GM18517 (cell line): ENCODE data around the gene MPP7.

Experiments
- ATAC-seq: cut with Tn5 transposase; IDR thresholded peaks from one replicate; pipeline ENCODE4 v1.9.1; 2021; ENCODE audit warnings: mild to moderate bottlenecking, moderate library complexity; ENCODE audit not compliant: unreplicated experiment

MPP7 gene

DNA sequence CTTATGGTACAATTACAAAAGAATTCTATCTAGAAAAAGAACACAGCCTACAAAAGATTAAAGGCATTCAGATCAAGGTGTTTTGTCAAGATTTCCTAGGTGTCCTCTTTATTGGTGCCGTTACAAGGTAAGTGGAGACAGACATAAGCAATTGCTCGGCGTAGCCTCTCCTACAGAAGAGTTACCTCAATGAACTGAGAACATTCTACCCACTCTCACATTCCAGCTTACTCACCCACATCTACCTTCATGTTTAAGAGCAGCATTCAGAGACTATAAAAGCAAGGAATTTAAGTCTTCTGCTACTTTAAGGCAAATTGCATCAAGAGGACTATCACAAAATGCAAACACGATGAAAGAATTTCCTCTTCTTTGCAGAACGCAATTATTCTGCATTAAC lies 29.5 kb downstream of the MPP7 start:
- ATAC-seq = no peak

DNA sequence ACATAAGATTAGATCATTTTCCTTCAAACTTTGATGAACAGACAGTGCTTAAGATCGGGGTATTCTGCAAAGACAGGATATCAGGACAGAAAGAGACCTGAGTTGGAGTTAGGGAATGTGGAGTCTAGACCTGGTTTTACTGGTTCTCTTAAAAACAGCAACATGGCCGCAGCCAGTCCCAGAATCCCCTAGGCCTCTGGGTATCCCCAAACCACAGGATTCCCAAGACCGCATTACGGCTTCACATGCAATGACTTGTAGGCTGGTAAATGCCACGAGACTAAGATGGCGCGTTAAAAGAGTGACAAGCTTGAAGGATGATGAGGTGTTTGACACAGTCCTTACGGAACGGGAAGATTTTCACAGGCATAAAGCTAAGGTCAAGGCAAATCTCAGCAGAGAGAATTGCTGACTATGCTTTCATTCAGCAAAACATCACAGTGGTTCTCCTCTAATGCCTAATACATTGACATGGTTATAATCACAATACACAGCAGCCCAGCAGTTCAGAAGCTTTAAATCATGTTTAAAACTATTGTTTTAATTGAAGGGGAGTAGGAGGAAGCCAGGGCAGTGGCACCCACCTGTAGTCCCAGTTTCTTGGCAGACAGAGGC lies 32.9 kb downstream of the MPP7 start:
- no peak for ATAC-seq

DNA sequence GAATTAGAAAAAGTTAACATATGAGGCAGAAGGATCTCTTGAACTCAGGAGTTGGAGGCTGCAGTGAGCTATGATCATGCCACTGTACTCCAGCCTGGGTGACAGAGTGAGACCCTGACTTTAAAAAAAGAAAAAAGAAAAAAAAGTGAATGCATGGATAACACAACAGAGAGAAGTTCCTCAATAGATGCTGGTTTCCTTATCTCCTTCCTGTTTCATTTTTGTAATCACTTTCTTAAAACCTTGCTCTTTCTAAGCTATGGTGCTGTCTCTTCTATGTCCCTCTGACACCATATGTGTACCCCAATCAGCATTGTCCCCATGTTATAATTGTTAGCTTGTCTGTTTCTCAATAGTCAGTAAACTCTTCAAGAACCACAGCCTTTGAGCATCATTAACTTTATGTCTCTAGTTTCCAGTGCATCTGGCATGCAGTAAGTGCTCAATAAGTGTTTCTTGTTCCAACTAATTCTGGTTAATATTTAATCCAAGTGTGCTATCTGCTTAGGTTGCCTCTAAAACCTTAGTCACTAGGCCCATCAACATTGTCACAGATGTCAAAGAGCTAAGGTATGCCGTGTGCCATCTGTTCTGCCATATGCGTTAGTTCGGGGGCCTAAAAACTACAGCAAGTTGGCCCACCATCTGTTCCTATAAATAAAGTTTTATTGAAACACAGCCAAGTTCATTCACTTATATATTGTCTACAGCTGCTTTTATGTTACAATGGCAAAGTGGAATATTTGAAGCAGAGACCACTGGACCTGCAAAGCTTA lies 36.2 kb downstream of the MPP7 start:
- no peak for ATAC-seq

DNA sequence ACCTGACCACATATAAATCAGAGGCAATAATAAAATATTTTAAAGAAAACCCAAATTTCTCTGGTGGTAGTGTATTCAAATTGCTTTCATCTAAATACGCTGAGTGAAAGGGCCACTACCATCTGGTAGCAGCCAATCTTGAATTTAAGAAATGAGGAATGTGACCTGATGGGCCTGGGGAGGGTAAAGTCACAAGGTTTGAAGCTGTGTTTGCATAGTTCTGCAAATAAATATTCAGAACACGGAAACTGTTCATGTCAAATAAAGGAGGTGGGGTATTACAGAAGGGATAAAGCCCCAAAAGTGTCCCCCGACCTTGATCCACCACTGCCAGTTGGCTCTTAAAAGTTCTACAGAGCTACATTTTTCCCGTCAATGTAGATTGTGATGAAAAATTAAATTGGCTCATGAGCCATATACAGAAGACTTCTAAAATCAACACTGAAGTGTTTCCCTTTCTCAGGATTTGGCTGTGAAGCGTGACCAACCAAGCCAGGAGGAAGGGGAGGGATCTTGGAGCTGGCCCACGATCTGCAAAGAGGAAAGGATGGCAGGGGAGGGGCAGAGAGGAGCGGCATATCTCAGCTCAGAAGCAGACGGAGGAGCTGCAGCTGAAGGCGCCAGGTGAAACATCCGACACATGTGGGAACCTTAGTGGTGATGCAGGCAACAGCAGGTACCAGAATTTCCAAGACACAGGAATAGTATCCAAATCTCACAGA lies 39.6 kb downstream of the MPP7 start:
- no peak for ATAC-seq

DNA sequence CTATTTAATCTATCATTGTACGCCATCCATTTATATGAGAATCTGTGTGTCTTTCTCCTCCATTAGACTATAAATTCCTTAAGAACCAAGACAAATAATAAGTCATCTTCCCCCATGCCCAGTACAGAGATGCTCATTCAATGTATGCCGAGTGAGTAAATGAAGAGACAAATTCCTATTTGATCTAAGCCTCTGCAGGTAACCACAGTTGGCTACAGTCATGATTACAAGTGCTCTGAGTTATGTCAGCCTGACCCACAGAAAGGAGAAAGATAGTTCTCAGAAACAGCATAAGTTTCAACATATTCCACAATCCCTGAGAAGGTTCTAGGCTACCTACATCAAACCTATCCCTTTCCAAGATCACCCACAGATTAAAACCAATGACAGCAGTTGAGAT lies 46.1 kb downstream of the MPP7 start:
- no peak for ATAC-seq

DNA sequence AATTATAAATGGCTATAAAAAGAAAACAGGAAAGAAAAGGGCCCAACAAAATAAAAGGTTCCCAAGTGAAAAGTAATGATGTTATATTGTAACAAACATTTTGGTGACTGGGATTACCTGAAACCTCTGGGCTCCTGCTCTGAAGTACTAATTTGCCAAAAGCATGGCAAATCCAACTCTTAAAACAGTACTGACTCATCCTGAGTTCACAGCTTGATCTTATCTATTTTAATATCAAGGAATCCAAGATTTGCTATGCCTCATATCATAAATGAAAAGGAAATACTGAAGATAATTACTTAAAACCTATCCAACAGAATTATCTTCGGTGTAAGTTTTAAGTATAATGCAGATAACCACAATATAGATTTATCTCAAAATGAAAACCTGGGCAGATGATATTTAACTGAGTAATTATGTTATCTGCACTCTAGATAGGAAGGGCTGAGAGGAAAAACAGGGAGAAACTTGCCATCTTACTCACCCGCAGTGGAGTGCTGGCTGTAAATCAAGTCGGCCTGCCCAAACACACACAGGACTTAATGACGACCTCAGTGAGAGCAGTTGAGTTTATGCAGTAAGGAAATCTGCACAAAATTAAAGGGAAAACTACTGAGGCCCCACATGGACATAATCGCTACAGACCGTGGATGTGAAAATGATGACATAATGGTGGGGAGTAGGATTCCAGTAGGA lies 48.4 kb downstream of the MPP7 start:
- no peak for ATAC-seq

DNA sequence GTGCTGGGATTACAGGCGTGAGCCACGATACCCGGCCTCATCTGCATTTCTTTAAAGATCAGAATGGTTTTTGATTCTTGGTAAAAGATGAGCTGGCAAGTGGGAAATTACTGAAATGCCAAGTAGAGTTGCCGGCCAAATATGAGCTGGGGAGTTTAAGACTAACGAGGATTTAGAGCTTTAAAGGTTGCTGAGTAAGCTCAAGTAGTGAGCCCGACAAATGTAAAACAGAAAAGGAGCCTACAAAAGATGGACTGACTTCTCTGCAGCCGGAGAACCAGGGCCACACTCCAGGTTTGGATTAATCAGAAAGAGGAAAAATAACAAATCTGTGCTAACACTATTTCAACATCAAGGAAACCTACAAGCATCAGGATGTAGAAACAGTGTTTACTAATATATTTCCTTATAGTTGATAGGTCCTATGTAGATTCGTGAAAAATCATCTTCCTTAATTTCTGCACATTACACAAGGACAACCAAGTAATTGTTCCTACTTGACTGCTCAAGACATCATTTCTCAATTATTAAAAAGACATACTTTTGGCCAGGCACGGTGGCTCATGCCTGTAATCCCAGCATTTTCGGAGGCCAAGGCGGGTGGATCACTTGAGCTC lies 49.6 kb downstream of the MPP7 start:
- no peak for ATAC-seq
